ENCODE measurements around the gene TET2.

Gene TET2

GRCh38 chr4:105112274-105112673 lies 34.4 kb upstream of the TET2 start:
- no peak overlapping the region for H3K4me3 Mint-ChIP-seq
- no peak for DNase-seq
- no peaks in the 10 kb centered on the region for H3K9me3 Mint-ChIP-seq
- H3K27me3 Mint-ChIP-seq (ENCODE audit: low read depth, poor library complexity): peaks cover 14% of the 10 kb centered on the region
- H3K4me1 Mint-ChIP-seq: no peaks in the 10 kb centered on the region
- H3K27ac Mint-ChIP-seq: no peak overlapping the region
- no peaks in the 10 kb centered on the region for H3K36me3 Mint-ChIP-seq (ENCODE audit: low read depth)
- TF ChIP-seq CTCF (IDR thresholded peaks at IDR 0.05): no peak

GRCh38 chr4:105113800-105114199 lies 32.9 kb upstream of the TET2 start:
- Mint-ChIP-seq H3K4me1 (no peaks in the 10 kb centered on the region), H3K27ac (no peak overlapping the region)

GRCh38 chr4:105116616-105117319 lies 29.9 kb upstream of the TET2 start:
- no peak overlapping the region for H3K27ac Mint-ChIP-seq
- no peaks in the 10 kb centered on the region for H3K4me1 Mint-ChIP-seq
- no peak for TF ChIP-seq CTCF (IDR thresholded peaks at IDR 0.05)
- no peaks in the 10 kb centered on the region for H3K36me3 Mint-ChIP-seq (ENCODE audit: low read depth)
- DNase-seq: no peak
- H3K27me3 Mint-ChIP-seq (ENCODE audit: low read depth, poor library complexity): peaks cover 14% of the 10 kb centered on the region
- no peak overlapping the region for H3K4me3 Mint-ChIP-seq
- no peaks in the 10 kb centered on the region for H3K9me3 Mint-ChIP-seq

More at GRCh38 chr4:105113800-105114199, 32.9 kb upstream of the TET2 start:
- Mint-ChIP-seq H3K27me3 (ENCODE audit: low read depth, poor library complexity) (peaks cover 14% of the 10 kb centered on the region), H3K4me3 (no peak overlapping the region), H3K36me3 (ENCODE audit: low read depth) (no peaks in the 10 kb centered on the region), H3K9me3 (no peaks in the 10 kb centered on the region)
- no peak for DNase-seq
- no peak for TF ChIP-seq CTCF (IDR thresholded peaks at IDR 0.05)

- Mint-ChIP-seq H3K27ac (no peak overlapping the region), H3K27me3 (ENCODE audit: low read depth, poor library complexity) (peaks cover 10% of the 10 kb centered on the region), H3K9me3 (no peaks in the 10 kb centered on the region), H3K4me3 (no peak overlapping the region), H3K36me3 (ENCODE audit: low read depth) (no peaks in the 10 kb centered on the region), H3K4me1 (no peaks in the 10 kb centered on the region)
- TF ChIP-seq CTCF (IDR thresholded peaks at IDR 0.05): no peak
- no peak for DNase-seq
Measured at GRCh38 chr4:105119356-105119755, 27.3 kb upstream of the TET2 start.

GRCh38 chr4:105120626-105121025 lies 26.1 kb upstream of the TET2 start:
- no peak for DNase-seq
- no peak for TF ChIP-seq CTCF (IDR thresholded peaks at IDR 0.05)

GRCh38 chr4:105122350-105122749 lies 24.3 kb upstream of the TET2 start:
- no peak for DNase-seq
- H3K36me3 Mint-ChIP-seq (ENCODE audit: low read depth): no peaks in the 10 kb centered on the region
- no peaks in the 10 kb centered on the region for H3K27me3 Mint-ChIP-seq (ENCODE audit: low read depth, poor library complexity)
- H3K4me3 Mint-ChIP-seq: no peak overlapping the region
- no peaks in the 10 kb centered on the region for H3K4me1 Mint-ChIP-seq
- no peak overlapping the region for H3K27ac Mint-ChIP-seq
- TF ChIP-seq CTCF (IDR thresholded peaks at IDR 0.05): no peak
- no peaks in the 10 kb centered on the region for H3K9me3 Mint-ChIP-seq

More at GRCh38 chr4:105120626-105121025, 26.1 kb upstream of the TET2 start:
- Mint-ChIP-seq H3K4me1 (no peaks in the 10 kb centered on the region), H3K4me3 (no peak overlapping the region), H3K36me3 (ENCODE audit: low read depth) (no peaks in the 10 kb centered on the region), H3K9me3 (no peaks in the 10 kb centered on the region), H3K27ac (no peak overlapping the region), H3K27me3 (ENCODE audit: low read depth, poor library complexity) (peaks cover 2% of the 10 kb centered on the region)

Data from nephron progenitor cell (in vitro differentiated cells).